ENCODE measurements around the gene TTLL8. TPM values are rescaled to one million over a fixed set of nuclear protein-coding genes. Genes with fewer than 3 reads are reported as not detected.

Gene TTLL8
- total RNA-seq, 1 experiment from 2014 or later: not detected

DNA sequence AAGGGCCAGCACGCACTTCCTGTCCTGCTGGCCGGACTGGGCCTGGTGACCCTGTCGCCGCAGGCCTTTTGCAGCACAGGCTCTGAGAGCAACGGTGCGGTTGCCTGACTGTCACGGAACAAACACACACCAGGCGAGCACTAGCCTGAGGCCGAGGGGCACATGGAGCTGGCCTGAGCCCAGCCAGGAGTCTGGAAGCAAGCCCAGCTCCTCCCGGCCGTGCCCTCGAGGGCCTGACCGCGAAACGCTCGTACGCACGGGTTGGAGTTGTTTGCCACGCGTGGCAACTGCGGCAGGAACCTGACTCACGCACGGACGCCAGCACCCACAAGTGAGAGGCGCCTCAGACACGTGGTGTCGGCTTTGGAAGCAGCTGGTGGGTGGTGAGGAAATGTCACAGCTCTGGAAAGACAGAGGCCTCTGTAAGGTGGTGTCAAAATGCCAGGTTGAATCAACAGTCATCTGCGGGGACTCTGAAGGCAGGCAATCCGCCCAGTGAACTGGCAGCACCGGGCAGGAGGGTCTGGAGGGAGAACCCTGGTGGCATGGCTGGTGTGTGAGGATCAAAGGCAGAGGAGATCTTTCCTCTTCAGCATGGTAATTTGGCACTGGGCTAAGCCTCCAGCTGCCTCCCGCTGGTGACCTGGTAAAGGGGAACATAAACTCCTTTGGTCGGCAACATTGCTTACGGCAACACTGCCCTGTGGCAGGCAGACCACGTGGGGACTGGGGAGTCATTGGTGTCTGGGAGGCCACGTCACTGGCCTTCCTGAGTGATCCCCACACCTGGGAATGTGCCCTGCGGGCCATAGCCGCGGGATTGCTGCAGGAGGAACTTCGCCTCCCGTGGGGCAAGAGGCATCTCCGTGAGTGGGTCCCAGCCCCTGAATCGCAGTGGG is 30.2 kb downstream of the TTLL8 start:
- no peak for TF ChIP-seq PREB (CRISPR knock-in tag; IDR thresholded peaks at IDR 0.05; ENCODE audit: borderline replicate concordance)
- TF ChIP-seq NR3C1 (CRISPR knock-in tag; conservative IDR thresholded peaks at IDR 0.05; ENCODE audit: low read depth): no peak
- TF ChIP-seq MYBL2 (CRISPR knock-in tag; IDR thresholded peaks at IDR 0.05): no peak
- TF ChIP-seq FOXK1 (CRISPR knock-in tag; IDR thresholded peaks at IDR 0.05): no peak
- TF ChIP-seq, protein P1, sequence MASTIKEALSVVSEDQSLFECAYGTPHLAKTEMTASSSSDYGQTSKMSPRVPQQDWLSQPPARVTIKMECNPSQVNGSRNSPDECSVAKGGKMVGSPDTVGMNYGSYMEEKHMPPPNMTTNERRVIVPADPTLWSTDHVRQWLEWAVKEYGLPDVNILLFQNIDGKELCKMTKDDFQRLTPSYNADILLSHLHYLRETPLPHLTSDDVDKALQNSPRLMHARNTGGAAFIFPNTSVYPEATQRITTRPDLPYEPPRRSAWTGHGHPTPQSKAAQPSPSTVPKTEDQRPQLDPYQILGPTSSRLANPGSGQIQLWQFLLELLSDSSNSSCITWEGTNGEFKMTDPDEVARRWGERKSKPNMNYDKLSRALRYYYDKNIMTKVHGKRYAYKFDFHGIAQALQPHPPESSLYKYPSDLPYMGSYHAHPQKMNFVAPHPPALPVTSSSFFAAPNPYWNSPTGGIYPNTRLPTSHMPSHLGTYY (CRISPR knock-in tag; IDR thresholded peaks at IDR 0.05): no peak
- TF ChIP-seq USF1 (CRISPR knock-in tag; IDR thresholded peaks at IDR 0.05): no peak
- no peak for TF ChIP-seq CREB1 (CRISPR knock-in tag; IDR thresholded peaks at IDR 0.05)
- no peak for TF ChIP-seq JAZF1 (CRISPR knock-in tag; IDR thresholded peaks at IDR 0.05)
- no peak for TF ChIP-seq ETV6 (CRISPR knock-in tag; IDR thresholded peaks at IDR 0.05)
- TF ChIP-seq ZNF416 (CRISPR knock-in tag; IDR thresholded peaks at IDR 0.05): no peak
- TF ChIP-seq MXD4 (CRISPR knock-in tag; IDR thresholded peaks at IDR 0.05; ENCODE audit: borderline replicate concordance): no peak
- TF ChIP-seq, protein P2, sequence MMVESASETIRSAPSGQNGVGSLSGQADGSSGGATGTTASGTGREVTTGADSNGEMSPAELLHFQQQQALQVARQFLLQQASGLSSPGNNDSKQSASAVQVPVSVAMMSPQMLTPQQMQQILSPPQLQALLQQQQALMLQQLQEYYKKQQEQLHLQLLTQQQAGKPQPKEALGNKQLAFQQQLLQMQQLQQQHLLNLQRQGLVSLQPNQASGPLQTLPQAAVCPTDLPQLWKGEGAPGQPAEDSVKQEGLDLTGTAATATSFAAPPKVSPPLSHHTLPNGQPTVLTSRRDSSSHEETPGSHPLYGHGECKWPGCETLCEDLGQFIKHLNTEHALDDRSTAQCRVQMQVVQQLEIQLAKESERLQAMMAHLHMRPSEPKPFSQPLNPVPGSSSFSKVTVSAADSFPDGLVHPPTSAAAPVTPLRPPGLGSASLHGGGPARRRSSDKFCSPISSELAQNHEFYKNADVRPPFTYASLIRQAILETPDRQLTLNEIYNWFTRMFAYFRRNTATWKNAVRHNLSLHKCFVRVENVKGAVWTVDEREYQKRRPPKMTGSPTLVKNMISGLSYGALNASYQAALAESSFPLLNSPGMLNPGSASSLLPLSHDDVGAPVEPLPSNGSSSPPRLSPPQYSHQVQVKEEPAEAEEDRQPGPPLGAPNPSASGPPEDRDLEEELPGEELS (CRISPR knock-in tag; IDR thresholded peaks at IDR 0.05): no peak
- no peak for TF ChIP-seq FOXJ3 (CRISPR knock-in tag; IDR thresholded peaks at IDR 0.05; ENCODE audit: borderline replicate concordance)
- TF ChIP-seq HMGXB4 (CRISPR knock-in tag; IDR thresholded peaks at IDR 0.05): no peak
- TF ChIP-seq, protein P3, sequence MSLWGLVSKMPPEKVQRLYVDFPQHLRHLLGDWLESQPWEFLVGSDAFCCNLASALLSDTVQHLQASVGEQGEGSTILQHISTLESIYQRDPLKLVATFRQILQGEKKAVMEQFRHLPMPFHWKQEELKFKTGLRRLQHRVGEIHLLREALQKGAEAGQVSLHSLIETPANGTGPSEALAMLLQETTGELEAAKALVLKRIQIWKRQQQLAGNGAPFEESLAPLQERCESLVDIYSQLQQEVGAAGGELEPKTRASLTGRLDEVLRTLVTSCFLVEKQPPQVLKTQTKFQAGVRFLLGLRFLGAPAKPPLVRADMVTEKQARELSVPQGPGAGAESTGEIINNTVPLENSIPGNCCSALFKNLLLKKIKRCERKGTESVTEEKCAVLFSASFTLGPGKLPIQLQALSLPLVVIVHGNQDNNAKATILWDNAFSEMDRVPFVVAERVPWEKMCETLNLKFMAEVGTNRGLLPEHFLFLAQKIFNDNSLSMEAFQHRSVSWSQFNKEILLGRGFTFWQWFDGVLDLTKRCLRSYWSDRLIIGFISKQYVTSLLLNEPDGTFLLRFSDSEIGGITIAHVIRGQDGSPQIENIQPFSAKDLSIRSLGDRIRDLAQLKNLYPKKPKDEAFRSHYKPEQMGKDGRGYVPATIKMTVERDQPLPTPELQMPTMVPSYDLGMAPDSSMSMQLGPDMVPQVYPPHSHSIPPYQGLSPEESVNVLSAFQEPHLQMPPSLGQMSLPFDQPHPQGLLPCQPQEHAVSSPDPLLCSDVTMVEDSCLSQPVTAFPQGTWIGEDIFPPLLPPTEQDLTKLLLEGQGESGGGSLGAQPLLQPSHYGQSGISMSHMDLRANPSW (CRISPR knock-in tag; conservative IDR thresholded peaks at IDR 0.05; ENCODE audit: low read depth): no peak
- TF ChIP-seq MAX (CRISPR knock-in tag; IDR thresholded peaks at IDR 0.05): no peak
- no peak for TF ChIP-seq SOX15 (CRISPR knock-in tag; IDR thresholded peaks at IDR 0.05)
- POLR2A ChIA-PET: interaction anchor here (0.7 kb wide), 1 partner anchor 25 kb away, joined by 4 read pairs; no protein-coding TSS in a partner anchor
- no peak for ATAC-seq

More for the DNA sequence above, 30.2 kb downstream of the TTLL8 start:
- Mint-ChIP-seq H3K36me3 (no peaks in the 10 kb centered on the region), H3K27me3 (ENCODE audit: low read depth) (peaks cover 23% of the 10 kb centered on the region), H3K4me1 (no peaks in the 10 kb centered on the region), H3K4me3 (no peak overlapping the region), H3K27ac (no peak overlapping the region), H3K9me3 (no peaks in the 10 kb centered on the region)
- CTCF ChIA-PET: interaction anchor here (0.7 kb wide), 1 partner anchor 123 kb away, joined by 3 read pairs; no protein-coding TSS in a partner anchor
- DNase-seq (ENCODE audit: low spot score): no peak

Measured in WTC11 (cell line).